Measurements from ENCODE around the gene GANC.

The GANC gene

DNA sequence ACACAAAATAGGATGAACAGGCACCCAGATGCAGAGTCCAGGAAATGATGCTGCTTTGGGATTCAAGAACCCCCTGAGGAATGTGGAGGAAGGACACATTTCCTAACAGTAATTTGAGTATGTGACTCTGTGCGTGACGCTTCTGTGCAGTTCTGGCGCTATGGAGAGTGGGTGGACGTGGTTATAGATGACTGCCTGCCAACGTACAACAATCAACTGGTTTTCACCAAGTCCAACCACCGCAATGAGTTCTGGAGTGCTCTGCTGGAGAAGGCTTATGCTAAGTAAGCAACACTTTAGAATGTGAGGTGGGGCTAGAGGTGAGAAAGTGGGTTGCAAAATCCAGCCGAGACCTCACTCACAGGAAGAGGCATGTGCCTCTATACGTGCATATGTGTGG, 114.6 kb downstream of the GANC start:
- Histone ChIP-seq H3K4me1 (ENCODE audit: insufficient read depth, insufficient read length) (peaks cover 11% of the 10 kb centered on the region), H3K9me3 (ENCODE audit: insufficient read depth, low read length) (no peaks in the 10 kb centered on the region), H3K9ac (ENCODE audit: insufficient read length, low read depth) (no peak overlapping the region), H3K36me3 (ENCODE audit: insufficient read depth, insufficient read length, low read length) (no peaks in the 10 kb centered on the region), H3K4me3 (ENCODE audit: insufficient read length, low read depth) (no peak overlapping the region), H3K27me3 (ENCODE audit: insufficient read depth, insufficient read length) (no peaks in the 10 kb centered on the region)
- TF ChIP-seq YY1 (IDR thresholded peaks at IDR 0.05; ENCODE audit: insufficient read depth, insufficient read length): no peak
- no peak for DNase-seq (ENCODE audit: low read depth, low spot score)

DNA sequence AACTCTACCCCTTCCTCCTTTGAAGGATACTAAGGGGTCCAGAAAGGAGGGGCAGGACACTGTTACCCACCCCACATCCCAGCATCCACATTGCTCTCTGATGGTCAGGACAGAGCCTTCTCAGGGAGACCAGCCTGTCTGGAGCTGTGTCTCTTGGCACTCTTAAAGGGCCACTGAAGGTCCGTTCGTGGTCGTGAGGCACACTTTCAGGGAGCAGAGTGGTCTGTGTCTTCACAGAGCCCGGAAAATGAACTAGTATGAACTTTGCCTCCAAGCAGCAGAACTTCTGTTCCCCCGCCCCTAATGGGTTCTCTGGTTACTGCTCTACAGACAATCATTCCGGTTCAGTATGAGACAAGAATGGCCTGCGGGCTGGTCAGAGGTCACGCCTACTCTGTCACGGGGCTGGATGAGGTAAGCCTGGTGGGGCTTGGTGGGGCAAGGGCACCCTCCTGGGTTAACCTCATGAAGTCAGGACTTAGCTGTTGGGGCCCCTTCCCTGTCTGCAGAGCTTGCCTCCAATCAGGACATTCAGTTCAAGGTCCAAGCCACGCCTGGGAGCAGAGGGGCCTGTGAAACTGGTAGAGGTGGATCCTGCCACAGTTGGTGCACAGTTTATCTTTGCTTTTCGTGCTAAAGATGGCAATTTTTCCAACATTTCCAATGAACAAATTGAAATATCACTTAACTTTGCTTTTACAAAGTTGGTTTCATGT, 119.5 kb downstream of the GANC start:
- Histone ChIP-seq H3K4me1 (ENCODE audit: insufficient read depth, insufficient read length) (peaks cover 2% of the 10 kb centered on the region), H3K27me3 (ENCODE audit: insufficient read depth, insufficient read length) (no peaks in the 10 kb centered on the region), H3K36me3 (ENCODE audit: insufficient read depth, insufficient read length, low read length) (no peaks in the 10 kb centered on the region), H3K4me3 (ENCODE audit: insufficient read length, low read depth) (no peak overlapping the region), H3K9ac (ENCODE audit: insufficient read length, low read depth) (no peak overlapping the region), H3K9me3 (ENCODE audit: insufficient read depth, low read length) (no peaks in the 10 kb centered on the region)
- no peak for TF ChIP-seq SUZ12 (IDR thresholded peaks at IDR 0.05; ENCODE audit: extremely low read depth, insufficient read depth, insufficient read length)
- TF ChIP-seq ZNF274 (IDR thresholded peaks at IDR 0.05; ENCODE audit: low read depth, low read length): no peak
- no peak for TF ChIP-seq YY1 (IDR thresholded peaks at IDR 0.05; ENCODE audit: insufficient read depth, insufficient read length)
- DNase-seq (ENCODE audit: low read depth, low spot score): no peak

- DNase-seq (ENCODE audit: low read depth, low spot score): no peak
- TF ChIP-seq ZNF274 (IDR thresholded peaks at IDR 0.05; ENCODE audit: low read depth, low read length): no peak
- TF ChIP-seq SUZ12 (IDR thresholded peaks at IDR 0.05; ENCODE audit: extremely low read depth, insufficient read depth, insufficient read length): no peak
- TF ChIP-seq YY1 (IDR thresholded peaks at IDR 0.05; ENCODE audit: insufficient read depth, insufficient read length): no peak
- no peak overlapping the region for H3K4me3 ChIP-seq (ENCODE audit: insufficient read length, low read depth)
- no peak overlapping the region for H3K9ac ChIP-seq (ENCODE audit: insufficient read length, low read depth)
- peaks cover 2% of the 10 kb centered on the region for H3K4me1 ChIP-seq (ENCODE audit: insufficient read depth, insufficient read length)
- H3K9me3 ChIP-seq (ENCODE audit: insufficient read depth, low read length): no peaks in the 10 kb centered on the region
- no peaks in the 10 kb centered on the region for H3K36me3 ChIP-seq (ENCODE audit: insufficient read depth, insufficient read length, low read length)
- no peaks in the 10 kb centered on the region for H3K27me3 ChIP-seq (ENCODE audit: insufficient read depth, insufficient read length)
Observed at GRCh38 chr15:42394106-42394505, 121.1 kb downstream of the GANC start.

GRCh38 chr15:42395838-42396237, 122.8 kb downstream of the GANC start:
- no peak for DNase-seq (ENCODE audit: low read depth, low spot score)
- H3K4me1 ChIP-seq (ENCODE audit: insufficient read depth, insufficient read length): no peaks in the 10 kb centered on the region
- TF ChIP-seq YY1 (IDR thresholded peaks at IDR 0.05; ENCODE audit: insufficient read depth, insufficient read length) (no peak), SUZ12 (IDR thresholded peaks at IDR 0.05; ENCODE audit: extremely low read depth, insufficient read depth, insufficient read length) (no peak), ZNF274 (IDR thresholded peaks at IDR 0.05; ENCODE audit: low read depth, low read length) (no peak)
- H3K9ac ChIP-seq (ENCODE audit: insufficient read length, low read depth): no peak overlapping the region
- H3K36me3 ChIP-seq (ENCODE audit: insufficient read depth, insufficient read length, low read length): no peaks in the 10 kb centered on the region
- no peaks in the 10 kb centered on the region for H3K9me3 ChIP-seq (ENCODE audit: insufficient read depth, low read length)
- H3K4me3 ChIP-seq (ENCODE audit: insufficient read length, low read depth): no peak overlapping the region
- H3K27me3 ChIP-seq (ENCODE audit: insufficient read depth, insufficient read length): no peaks in the 10 kb centered on the region

DNA sequence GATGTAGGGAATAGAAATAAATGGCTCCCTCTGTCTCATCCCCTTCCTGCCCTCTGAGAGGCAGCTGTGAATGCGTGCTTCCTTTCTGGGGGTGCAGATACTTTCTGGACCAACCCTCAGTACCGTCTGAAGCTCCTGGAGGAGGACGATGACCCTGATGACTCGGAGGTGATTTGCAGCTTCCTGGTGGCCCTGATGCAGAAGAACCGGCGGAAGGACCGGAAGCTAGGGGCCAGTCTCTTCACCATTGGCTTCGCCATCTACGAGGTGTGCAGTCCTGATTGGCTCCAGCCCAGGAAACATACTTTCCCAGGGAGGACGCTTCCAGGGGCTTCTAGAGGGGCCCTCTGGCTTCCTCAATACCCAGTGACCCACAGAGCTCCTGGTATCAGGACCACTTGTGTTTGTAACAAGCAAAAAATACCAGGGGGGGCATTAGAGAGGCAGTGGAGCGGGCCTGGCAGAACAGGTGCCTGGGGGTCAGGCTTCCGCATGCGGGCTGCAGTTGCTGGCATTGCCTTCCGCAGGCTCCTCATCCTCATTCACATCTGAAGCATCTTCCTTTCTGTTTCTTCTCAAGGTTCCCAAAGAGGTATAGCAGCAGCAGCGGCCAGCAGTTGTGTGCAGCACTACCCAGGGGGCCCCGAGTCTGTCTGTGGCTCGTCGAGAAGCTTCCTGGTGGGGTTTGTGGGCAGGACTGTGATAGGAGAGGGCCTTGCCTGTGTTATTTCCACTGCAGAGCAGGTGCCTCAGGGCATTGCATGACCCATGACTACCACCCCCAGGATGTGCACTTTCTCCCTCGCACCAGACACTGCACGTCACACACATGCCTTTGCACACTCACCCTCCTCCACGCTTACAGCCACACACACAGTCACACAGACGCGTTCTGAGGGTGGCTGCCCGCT, 128.8 kb downstream of the GANC start:
- TF ChIP-seq SUZ12 (IDR thresholded peaks at IDR 0.05; ENCODE audit: extremely low read depth, insufficient read depth, insufficient read length) (no peak), ZNF274 (IDR thresholded peaks at IDR 0.05; ENCODE audit: low read depth, low read length) (no peak), YY1 (IDR thresholded peaks at IDR 0.05; ENCODE audit: insufficient read depth, insufficient read length) (no peak)
- Histone ChIP-seq H3K27me3 (ENCODE audit: insufficient read depth, insufficient read length) (no peaks in the 10 kb centered on the region), H3K4me3 (ENCODE audit: insufficient read length, low read depth) (no peak overlapping the region), H3K9ac (ENCODE audit: insufficient read length, low read depth) (no peak overlapping the region), H3K4me1 (ENCODE audit: insufficient read depth, insufficient read length) (no peaks in the 10 kb centered on the region), H3K36me3 (ENCODE audit: insufficient read depth, insufficient read length, low read length) (no peaks in the 10 kb centered on the region), H3K9me3 (ENCODE audit: insufficient read depth, low read length) (no peaks in the 10 kb centered on the region)
- DNase-seq (ENCODE audit: low read depth, low spot score): no peak

- Histone ChIP-seq H3K36me3 (ENCODE audit: insufficient read depth, insufficient read length, low read length) (no peaks in the 10 kb centered on the region), H3K9me3 (ENCODE audit: insufficient read depth, low read length) (no peaks in the 10 kb centered on the region), H3K27me3 (ENCODE audit: insufficient read depth, insufficient read length) (no peaks in the 10 kb centered on the region), H3K4me1 (ENCODE audit: insufficient read depth, insufficient read length) (no peaks in the 10 kb centered on the region), H3K9ac (ENCODE audit: insufficient read length, low read depth) (no peak overlapping the region), H3K4me3 (ENCODE audit: insufficient read length, low read depth) (no peak overlapping the region)
- DNase-seq (ENCODE audit: low read depth, low spot score): no peak
- TF ChIP-seq SUZ12 (IDR thresholded peaks at IDR 0.05; ENCODE audit: extremely low read depth, insufficient read depth, insufficient read length) (no peak), YY1 (IDR thresholded peaks at IDR 0.05; ENCODE audit: insufficient read depth, insufficient read length) (no peak), ZNF274 (IDR thresholded peaks at IDR 0.05; ENCODE audit: low read depth, low read length) (no peak)
Observed at GRCh38 chr15:42402455-42403205, 129.6 kb downstream of the GANC start.

DNA sequence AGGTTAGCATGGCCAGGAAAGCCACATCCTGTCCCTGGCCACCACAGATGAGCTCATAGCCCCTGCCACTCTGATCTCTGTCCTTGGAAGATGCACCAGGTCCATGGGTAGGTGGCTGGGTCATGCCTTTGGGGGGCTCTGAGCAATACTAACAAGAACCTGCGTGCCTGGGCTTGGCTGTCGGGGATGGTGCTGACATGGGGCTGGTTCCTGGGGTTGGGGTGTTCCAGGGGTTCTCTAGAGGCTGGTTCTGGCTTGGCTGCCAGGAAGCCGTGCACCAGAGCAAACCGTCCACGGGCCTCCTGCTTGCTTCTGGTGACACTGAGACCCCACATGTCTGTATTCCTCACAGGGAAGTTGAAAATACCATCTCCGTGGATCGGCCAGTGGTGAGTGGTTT, 130.4 kb downstream of the GANC start:
- H3K9me3 ChIP-seq (ENCODE audit: insufficient read depth, low read length): no peaks in the 10 kb centered on the region
- H3K4me1 ChIP-seq (ENCODE audit: insufficient read depth, insufficient read length): no peaks in the 10 kb centered on the region
- H3K9ac ChIP-seq (ENCODE audit: insufficient read length, low read depth): no peak overlapping the region
- no peaks in the 10 kb centered on the region for H3K36me3 ChIP-seq (ENCODE audit: insufficient read depth, insufficient read length, low read length)
- H3K4me3 ChIP-seq (ENCODE audit: insufficient read length, low read depth): no peak overlapping the region
- no peak for DNase-seq (ENCODE audit: low read depth, low spot score)
- H3K27me3 ChIP-seq (ENCODE audit: insufficient read depth, insufficient read length): no peaks in the 10 kb centered on the region
- TF ChIP-seq SUZ12 (IDR thresholded peaks at IDR 0.05; ENCODE audit: extremely low read depth, insufficient read depth, insufficient read length) (no peak), ZNF274 (IDR thresholded peaks at IDR 0.05; ENCODE audit: low read depth, low read length) (no peak), YY1 (IDR thresholded peaks at IDR 0.05; ENCODE audit: insufficient read depth, insufficient read length) (no peak)
